HG03442 (cell line): Measurements from ENCODE around the gene U2AF2.

ENCODE experiments used
- ATAC-seq: cut with Tn5 transposase; IDR thresholded peaks from one replicate; pipeline ENCODE4 v1.9.1; 2021; ENCODE audit warnings: mild to moderate bottlenecking, moderate library complexity; ENCODE audit not compliant: unreplicated experiment

Gene U2AF2

DNA sequence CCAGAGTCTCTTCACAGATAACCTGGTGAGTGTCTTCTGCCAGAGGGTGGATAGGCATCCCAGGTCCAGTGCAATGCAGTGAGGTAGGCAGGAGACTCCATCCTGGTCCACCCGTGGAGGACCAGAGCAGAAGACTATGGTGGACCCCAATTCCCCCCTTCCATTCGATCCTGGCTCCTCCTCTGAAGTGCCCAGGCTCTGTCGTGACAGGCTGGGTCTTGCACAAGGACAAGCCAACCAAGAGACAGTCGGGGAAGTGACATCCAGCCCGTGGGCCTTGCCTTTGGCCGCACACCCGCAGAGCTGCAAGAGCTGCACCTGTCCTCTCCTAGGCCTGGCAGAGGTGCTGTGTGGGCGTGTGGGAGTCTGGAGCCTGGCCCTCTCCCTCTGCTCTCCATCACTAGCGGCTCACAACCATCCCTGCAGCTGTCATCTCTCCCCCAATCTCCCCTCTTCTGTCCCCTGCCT is 33.6 kb upstream of the U2AF2 start:
- ATAC-seq, result no peak

DNA sequence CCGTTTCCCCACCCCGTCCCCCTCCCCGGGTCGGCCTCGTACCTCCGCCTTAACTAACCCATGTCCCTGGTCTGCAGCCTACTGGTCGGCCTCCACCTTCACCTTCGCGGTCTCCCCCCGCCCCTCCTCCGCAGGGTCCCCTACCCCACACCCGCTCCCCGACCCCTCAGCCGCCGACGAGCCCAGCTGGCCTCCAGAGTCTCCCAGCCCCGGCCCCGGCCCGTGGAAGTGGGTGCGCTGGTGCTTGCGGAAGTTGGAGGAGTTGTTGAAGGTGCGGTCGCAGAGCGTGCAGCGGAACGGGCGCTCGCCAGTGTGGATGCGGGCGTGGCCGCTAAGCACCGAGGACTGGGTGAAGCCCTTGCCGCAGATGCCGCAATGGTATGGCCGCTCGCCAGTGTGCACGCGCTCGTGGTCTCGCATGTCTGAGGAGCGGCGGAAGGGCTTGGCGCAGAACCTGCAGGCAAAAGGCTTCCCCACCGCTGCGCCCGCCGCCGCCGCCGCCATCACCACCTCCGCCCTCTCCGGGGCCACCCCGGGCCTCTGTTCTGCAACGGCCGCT is 33.1 kb upstream of the U2AF2 start:
- no peak for ATAC-seq

DNA sequence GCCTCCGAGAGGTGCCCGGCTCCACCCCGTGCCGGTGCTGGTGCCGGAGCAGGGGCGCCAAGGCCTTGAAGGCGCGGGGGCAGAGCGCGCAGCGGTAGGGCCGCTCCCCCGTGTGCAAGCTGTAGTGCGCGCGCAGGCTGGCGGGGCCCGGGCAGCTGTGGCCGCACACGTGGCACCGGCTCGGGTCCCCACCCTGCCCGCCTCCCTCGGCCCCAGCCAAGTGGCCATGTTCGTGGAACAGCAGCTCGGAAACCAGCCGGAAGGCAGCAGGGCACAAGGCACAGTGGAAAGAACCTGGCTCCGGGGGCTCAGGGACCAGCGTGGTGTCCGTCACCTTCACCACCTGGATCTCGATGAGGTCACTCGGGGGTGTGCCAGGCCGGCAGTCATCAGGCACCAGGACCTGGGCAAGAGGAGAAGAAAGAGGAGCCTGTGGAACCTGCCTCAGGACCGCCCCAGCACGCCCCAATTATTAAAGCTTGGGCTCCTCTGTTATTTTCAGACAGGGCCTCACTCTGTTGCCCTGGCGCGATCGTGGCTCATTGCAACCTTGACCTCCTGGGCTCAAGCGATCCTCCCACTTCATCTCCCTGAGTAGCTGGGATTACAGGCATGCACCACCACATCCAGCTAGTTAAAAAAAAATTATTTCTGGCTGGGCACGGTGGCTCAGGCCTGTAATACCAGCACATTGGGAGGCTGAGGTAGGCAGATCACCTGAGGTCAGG is 32.4 kb upstream of the U2AF2 start:
- no peak for ATAC-seq

DNA sequence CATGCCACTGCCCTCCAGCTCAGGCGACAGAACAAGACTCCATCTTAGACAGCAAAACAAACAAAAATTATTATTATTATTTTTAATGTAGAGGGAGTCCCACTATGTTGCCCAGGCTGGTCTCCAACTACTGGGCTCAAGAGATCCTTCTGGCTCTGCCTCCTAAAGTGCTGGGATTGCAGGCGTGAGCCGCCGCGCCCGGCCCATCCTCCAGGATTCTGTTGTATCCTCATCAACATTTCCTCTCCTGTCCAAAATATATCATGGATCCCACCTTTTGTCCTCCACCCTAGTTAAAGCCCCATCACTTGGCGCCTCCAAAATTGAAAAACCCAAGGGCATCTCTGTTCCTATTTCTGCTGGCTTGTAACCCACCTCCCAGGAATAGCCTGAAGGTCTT is 31.7 kb upstream of the U2AF2 start:
- no peak for ATAC-seq

DNA sequence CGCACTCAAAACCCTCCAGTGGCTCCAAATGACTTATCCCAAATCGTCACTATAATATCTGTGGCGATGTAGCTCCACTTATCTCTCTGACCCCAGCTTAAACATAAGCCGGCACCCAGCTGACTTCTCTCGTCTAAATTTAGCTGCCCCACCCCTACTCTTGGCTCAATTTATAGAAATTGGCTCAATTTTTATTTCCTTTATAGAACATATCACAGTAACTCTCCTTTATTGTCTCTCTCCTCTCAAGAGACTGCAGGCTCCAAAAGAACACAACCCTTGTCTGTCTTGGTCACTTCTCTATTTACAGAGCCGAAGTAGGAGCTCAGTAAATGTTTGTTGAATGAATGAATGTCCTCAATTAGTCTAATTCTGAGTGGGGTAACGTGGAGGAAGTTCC is 31.3 kb upstream of the U2AF2 start:
- ATAC-seq, result no peak

DNA sequence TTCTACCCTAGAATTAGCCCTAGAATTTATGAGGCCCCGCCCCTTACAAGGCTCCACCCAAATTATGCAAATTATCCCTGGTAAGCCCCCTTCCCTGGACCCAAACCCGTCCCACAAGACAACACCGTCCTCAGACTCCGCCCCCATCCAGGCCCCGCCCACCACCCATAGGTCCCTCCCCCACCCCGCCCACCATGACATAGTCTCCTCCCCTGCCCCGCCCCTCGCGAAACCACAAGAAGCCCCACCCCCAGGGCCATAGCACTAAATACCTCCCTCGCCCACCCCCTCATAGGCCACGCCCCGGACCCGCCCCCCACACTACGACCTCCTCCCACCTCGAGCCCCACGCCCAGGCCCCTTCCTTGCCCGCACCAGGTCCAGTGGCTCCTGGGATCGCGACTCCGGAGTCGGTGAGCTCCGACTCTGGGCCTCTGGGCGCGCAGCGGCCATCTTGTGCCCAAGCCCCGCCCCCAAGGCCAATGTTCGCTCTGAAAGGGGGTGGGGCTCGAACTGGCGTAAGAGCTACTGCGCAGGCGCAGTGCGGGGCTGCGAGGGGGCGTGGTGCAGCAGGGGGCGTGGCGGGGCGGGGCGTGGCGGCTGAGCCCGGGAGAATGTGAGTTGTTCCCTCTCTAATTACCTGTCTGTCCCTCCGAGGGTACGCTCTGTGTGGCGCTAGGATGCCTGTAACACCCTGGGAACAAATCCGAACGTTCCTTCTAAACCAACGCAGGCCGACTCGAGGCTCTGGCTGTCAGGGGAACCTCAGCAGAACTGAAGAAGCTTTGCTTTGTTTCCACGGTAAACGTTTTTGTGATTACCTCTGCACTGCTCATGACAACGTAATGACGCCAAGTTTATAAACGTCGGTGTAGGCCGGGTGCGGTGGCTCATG is 30.5 kb upstream of the U2AF2 start, which contains the start of gene ZNF784:
ZNF784 (minus strand) TSS at position 458 of the 895 bp plus-strand sequence; CDS start at position 453, 5 bp downstream.
- peak; percentile 61 for ATAC-seq

DNA sequence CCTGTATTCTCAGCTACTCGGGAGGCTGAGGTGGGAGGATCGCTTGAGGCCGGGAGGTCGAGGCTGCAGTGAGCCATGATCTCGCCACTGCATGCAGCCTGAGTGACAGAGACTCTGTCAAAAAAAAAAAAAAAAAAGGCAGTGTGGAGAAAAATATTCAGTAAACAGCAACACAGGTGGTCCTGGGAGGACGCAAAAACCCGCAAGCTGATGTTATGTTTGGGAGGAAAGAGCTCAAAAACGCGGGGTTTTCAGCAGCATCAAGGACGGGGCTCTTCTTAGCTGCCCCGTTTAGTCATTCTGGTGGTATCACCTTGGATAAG is 29.9 kb upstream of the U2AF2 start:
- no peak for ATAC-seq

DNA sequence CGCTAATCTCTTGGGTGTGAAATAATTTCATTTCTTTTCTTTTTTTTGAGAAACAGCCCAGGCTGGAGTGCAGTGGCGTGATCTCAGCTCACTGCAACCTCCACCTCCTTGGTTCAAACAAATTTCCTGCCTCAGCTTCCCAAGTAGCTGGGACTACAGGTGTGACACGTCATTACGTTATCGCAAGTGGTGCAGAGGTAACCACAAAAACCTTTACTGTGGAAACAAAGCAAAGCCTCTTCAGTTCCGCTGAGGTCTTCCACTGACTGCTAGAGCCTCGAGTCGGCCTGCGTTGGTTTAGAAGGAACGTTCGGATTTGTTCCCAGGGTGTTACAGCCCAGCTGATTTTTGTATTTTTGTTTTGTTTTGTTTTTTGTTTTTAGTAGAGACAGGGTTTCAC is 28.5 kb upstream of the U2AF2 start:
- ATAC-seq, result no peak

DNA sequence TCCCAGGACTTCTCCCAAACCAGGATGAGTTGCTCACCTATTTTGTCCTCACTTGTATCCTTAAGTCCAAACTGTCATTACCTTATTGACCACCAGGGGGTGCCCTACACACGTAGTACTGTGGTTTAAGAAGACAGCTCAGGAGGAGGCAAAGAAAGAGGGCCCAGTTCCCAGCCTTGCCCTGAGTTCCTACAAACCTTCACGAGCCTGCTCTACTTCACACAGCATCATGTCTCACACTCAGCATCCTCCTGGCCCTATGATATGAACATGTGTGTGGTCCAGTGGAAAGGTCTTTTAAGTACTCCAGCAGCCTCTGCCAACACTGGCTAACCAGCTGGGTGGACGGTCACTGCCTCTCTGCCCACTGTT is 22.4 kb upstream of the U2AF2 start:
- ATAC-seq, result no peak

DNA sequence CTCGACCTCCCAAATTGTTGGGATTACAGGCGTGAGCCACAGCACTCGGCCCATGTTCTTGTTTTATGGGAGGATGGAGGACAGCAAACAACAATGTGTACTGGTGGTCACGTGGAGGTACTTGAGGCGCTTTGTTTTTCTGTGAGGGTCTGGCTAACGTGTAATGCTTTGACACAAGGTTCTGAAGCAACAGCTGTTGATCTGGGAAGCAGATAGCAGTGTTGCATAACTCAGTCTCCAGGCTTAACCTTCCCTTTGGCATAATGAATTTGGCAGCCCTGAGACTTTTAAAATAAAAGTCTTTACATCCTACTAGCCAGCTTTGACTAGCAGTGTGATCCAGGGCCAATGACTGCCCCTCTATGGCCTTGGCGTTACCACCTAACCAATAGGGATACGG is 21.0 kb upstream of the U2AF2 start:
- ATAC-seq, result no peak

DNA sequence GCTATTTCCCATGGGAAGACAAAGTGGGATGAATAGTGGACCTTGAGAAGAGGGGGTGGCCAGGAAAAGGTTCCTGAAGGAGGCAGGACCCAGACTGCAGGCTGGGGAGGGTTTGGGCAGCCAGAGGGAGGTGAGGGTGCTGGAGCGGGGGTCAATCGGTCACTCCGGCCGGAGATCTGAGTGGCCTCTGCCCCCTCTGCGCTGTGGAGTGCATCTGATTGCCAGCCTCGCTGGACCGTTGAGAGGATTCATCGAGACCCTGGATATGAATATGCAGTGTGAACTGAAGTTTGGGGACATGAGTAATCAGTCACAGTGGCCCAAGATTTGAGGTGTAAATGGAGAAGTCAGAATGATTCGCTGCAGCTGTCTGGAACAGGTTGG is 19.5 kb upstream of the U2AF2 start:
- no peak for ATAC-seq

DNA sequence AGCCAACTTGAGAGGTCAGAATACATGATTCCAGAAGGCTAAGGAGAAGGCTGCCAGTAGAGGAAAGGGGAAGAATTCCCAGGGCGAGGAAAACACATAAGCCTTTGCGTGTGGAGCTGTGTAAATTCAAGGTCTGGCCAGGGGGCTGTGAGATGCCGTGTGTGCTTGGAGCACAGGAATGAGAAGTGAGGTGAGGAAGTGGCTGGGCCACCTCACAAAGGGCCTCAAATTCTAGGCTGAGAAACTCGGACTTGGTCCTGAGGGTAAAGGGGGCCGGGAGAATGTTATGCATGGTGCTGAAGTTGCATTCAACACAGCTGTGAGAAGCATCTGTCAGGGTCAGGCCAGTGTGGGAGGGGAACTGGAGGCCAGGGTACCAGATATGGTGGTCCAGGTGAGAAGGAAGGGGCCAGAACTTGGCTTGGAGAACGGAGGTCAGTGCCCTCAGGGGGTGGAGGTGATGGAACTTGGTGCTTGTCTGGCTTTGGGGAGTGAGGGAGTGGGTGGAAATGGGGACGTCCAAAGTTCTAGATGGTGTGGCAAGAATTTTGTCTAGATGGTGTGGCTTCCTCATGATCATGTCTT is 18.9 kb upstream of the U2AF2 start:
- no peak for ATAC-seq

DNA sequence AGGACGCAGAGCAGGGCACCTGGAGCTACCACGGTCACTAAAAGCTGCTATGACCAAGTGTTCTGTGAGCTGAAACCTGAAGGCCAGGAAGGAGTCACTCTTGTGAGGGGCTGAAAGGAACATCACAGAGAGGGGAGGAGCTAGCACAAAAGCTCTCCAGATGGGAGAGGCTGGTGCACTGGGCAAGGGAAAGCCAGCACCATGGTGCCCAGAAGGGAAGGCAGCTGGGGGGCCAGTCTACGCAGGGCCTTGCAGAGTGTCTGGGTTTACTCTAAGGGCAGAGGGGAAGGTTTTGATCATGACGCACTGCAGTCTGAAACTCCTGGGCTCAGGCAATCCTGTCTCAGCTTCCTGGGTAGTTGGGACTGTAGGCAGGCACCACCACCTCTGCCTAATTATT is 18.1 kb upstream of the U2AF2 start:
- no peak for ATAC-seq

DNA sequence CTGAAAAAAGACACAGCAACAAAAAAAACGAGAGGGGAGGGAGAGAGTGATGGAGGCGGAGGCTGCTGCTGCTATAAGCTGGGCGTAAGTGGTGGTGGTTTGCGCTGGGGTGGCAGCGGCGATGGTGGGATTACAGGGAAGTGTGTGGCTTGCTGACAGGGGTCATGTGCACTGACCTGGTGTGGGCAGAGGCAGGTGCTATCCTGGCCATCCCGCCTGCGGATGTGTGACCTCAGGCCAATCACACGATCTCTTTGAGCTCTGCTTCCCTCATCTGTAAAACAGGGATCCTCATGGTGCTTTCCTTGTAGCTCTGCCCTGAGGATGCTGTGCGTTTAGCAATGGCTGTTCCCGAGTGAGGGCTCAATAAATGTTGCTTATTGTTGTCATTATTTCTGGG is 17.3 kb upstream of the U2AF2 start:
- no peak for ATAC-seq

DNA sequence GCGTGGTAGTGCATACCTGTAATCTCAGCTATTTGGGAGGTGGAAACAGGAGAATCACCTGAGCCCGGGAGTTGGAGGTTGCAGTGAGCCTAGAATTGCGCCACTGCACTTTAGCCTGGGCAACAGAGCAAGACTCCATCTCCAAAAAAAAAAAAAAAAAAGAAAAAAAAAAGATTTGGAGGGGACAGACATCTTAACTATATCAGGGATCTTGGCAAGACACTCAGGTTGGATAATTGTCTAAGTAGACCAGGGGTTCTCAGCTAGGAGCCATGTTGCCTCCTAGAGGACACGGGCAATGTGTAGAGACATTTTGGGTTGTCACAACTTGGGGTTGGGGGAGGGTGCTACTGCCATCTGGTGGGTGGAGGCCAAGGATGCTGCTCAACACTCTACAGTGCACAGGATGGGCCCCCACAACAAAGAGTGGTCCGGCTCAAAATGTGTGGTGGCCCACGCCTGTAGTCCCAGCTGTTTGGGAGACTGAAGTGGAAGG is 15.9 kb upstream of the U2AF2 start:
- ATAC-seq, result no peak

DNA sequence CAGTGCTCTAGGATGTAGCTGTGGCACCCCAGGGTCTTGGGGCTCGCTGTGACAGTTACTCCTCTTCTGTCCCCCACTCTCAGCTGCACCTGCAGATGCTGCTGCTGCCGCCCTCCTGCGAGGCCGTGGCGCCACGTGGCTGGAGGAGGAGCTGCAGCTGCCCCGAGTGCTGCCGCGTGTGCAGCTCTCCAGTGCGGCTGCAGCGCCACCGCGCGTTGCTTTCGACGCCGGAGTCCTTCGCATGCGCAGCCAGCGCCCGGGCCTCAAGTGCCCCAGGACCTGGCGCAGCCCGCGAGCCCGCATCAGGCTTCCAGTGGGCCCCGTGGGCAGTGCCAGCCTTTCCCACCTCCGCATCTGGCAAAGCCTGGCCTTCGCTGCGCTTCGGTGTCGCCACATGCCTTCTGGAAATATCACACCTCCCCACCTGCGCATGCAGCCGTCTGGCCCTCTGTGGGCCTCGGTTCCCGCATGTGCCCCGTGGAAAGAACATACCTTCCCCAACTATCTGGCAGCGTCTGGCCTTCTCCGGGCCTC is 14.7 kb upstream of the U2AF2 start:
- ATAC-seq, result peak; percentile 6

DNA sequence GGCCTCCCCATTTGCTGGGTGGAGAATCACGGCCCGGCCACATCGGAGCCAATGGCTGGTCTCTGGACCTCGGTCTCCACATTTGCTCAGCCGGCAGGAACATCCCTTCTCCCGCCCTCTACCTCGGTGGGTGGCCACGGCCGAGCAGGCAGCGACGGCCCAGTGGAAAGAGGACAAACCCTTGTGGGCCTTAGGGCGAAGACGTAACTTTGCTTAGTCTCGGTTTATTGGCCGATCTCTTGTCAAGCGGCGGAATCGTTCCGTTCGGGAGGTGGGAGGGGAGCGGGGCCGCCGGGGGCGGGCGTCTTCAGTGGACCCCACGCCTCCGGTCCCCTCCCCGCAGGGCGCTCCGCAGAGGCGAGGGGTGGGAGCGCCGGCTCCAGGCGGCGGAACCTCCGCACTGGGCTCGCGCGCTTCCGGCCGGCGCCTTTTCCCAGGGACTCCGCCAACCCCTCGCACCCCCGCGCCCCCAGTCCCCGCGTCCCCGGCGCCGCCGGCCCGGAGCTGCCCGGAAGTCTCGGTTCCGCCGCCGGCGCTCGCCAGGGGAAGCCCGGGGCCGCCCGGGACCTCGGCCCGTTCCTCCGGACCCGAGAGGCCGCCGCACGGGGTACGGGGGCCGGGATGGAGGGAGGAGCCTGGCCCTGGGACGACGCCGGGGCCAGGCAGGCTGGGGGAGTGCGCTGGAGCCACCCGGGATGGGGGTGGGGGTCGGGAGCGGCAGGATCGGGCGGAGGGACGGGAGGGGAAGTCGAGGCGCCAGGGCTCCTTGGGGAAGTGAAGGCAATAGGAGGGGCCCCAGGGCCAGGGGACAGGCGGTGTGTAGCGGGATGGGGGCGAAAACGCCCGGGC is 14.0 kb upstream of the U2AF2 start, which contains the start of gene ZNF580:
ZNF580 (plus strand) TSS at position 426 of the 849 bp plus-strand sequence. CDS start 1,507 bp downstream, outside the sequence.
- peak; percentile 29 for ATAC-seq

DNA sequence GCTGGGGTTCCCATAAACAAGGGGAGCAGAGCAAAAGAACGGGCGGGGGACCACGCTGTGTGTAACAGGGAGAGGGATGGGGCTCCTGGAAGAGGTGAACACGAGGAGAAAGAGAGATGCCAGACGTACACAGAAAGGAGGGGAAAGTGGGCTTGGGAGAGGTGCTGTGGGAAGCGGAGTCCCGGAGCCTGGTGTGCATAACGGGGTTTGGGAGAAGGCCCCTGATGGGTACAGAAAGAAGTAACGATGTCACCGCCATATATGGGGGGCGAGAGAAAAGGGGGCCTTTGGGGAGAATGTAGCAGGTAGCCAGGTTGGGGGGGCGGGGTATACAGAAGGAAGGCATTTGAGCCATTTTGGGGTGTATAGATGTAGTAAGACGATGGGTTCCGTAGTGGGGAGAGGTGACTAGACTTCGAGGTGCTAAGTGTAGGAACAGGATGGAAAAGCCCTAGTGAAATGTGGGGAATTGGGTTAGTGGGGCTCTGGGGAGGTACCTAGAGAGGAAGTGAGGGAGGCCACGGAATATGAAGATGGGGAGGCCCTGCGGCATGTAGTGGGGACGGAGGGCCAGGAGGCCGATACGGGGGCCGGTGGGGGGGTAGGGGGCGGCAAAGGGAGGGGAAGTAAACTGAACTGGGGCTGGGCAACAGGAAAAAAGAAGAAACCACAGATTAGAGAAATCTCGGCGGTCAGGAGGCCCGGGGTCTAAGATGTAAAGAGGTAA is 13.2 kb upstream of the U2AF2 start:
- no peak for ATAC-seq
